Stomach (tissue), 9 donors: ENCODE measurements around the gene DST. TPM values are rescaled to one million over a fixed set of nuclear protein-coding genes. Genes with fewer than 3 reads are reported as not detected.

Experiments used
- DNase-seq, 2 donors: peaks; one replicate each; pipeline versions ENCODE4 v3.0.0 to v3.0.0-alpha.2; 2013 to 2019
- H3K27ac ChIP-seq, 5 donors: fragments of 200-600 bp in 4 of 5; sonication (generic) in 4 of 5; one replicate each; pipeline ENCODE4 v1.5.1; 2013 to 2019; ENCODE audit warnings: mild to moderate bottlenecking in 1 of 5, moderate library complexity in 1 of 5
- H3K27me3 ChIP-seq, 3 donors: fragments of 200-600 bp; sonication (generic); one replicate each; pipeline ENCODE4 v1.5.1; 2017 to 2019; ENCODE audit warnings: mixed run types in 1 of 3
- H3K36me3 ChIP-seq, 4 donors: fragments of 200-600 bp; sonication (generic); 1 replicate in 3 of 4; 2 replicates in 1 of 4; pipeline ENCODE4 v1.5.1; 2016 to 2019
- H3K4me1 ChIP-seq, 4 donors: fragments of 200-600 bp; sonication (generic); one replicate each; pipeline ENCODE4 v1.5.1; 2016 to 2019
- H3K4me3 ChIP-seq, 4 donors: fragments of 200-600 bp; sonication (generic) in 3 of 4; one replicate each; pipeline ENCODE4 v1.5.1; 2016 to 2019; ENCODE audit warnings: mild to moderate bottlenecking in 1 of 4
- H3K9me3 ChIP-seq, 4 donors: fragments of 200-600 bp; sonication (generic); one replicate each; pipeline ENCODE4 v1.5.1; 2016 to 2019
- EP300 ChIP-seq: sonication (generic); formaldehyde crosslinking; IDR thresholded peaks from one replicate; pipeline ENCODE4 v1.6.1; 2017; ENCODE audit warnings: antibody characterized with exemption
- POLR2A ChIP-seq, 4 donors: fragments of 450-650 bp; IDR thresholded peaks; one replicate each; pipeline ENCODE4 v1.6.1; 2016; ENCODE audit warnings: antibody characterized with exemption in 4 of 4, control low read depth in 2 of 4, mild to moderate bottlenecking in 1 of 4, moderate library complexity in 1 of 4
- POLR2AphosphoS5 ChIP-seq, 3 donors: sonication (generic); formaldehyde crosslinking; IDR thresholded peaks; one replicate each; pipeline ENCODE4 v1.6.1; 2016; ENCODE audit warnings: antibody characterized with exemption in 3 of 3
- WGBS, 5 donors: extraction: QIAGEN DNeasy Blood & Tissue Kit in 3 of 5; methylation state at CpG; one replicate each; pipeline versions ENCODE4 v1.1.5 to v1.1.7; 2013 to 2018; 5-methylcytosine and 5-hydroxymethylcytosine counted together
- intact Hi-C: fragments of 100-400 bp; cut with DNase I; formaldehyde crosslinking; loops from one replicate; pipeline ENCODE4 v1.15.1; 2023; ENCODE audit warnings: low total_unique reads
- polyA plus RNA-seq, 3 donors: library from polyadenylated mRNA; stranded (reverse); fragments of 200-250 nt; gene quantifications; one replicate each; pipeline ENCODE4 v1.2.3, GENCODE V29; 2013
- total RNA-seq, 5 donors: library from RNA; depleted of rRNA; stranded (reverse); fragments of >200 nt; gene quantifications; one replicate each; pipeline versions ENCODE4 v1.1.0 to v1.2.3, GENCODE V29; 2014 to 2016
- TF ChIP-seq, protein P1 (sequence below), 7 experiments: fragments of 450-650 bp in 4 of 7; fragments of 200-600 bp in 3 of 7; sonication (generic) in 3 of 7; IDR thresholded peaks; one replicate each; pipeline ENCODE4 v1.5.1; 2016 to 2019; ENCODE audit warnings: antibody characterized with exemption in 7 of 7, control low read depth in 2 of 7, mild to moderate bottlenecking in 1 of 7
- donor health status: healthy with polysubstance abuse.
- donor health status: Bipolar disorder and iron deficiency.
- donor health status: healthy.

DST gene
- total and polyA plus RNA-seq, 8 donors: 16.3 to 623 (median 200) TPM

- Histone ChIP-seq H3K9me3 (no peaks in the 10 kb centered on the region), H3K4me3 (no peak overlapping the region), H3K27me3 (no peaks in the 10 kb centered on the region), H3K36me3 (no peaks in the 10 kb centered on the region), H3K27ac (peak overlapping the region in 1 of 5 donors; percentile 11), H3K4me1 (peaks cover 0 to 79% (median 39%) of the 10 kb centered on the region in 4 donors)
- TF ChIP-seq EP300: no peak
- intact Hi-C loops: no loop called here
- DNase-seq: no peak
- 63 to 87% (median 76%) methylated on average over 1 of the region's 1 CpG for WGBS, 5 donors
Measured at GRCh38 chr6:56687551-56687950, 44.9 kb upstream of the DST start.

DNA sequence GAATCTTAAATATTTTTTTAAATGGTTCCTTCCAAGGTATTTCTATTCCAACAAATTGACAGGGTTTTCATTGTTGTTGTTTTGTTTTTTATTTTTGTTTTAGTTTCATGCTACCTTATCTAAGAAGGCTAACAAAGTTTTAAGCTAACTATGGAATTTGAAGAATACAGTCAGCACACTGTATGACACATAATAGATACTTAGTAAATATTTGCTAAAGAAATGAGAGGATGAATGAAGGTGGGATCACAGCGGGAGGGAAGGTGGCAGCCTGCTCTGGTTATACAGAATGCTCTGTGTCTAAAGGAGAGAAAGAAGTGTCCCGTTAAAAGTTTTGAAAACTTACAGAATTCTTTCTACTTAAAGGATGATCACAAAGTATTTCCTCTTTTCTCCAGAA is 43.7 kb upstream of the DST start:
- H3K4me1 ChIP-seq: peaks cover 0 to 68% (median 36%) of the 10 kb centered on the region in 4 donors
- TF ChIP-seq EP300 (no peak), POLR2A (IDR thresholded peaks at IDR 0.05) (no peak), POLR2AphosphoS5 (IDR thresholded peaks at IDR 0.05) (no peak)
- TF ChIP-seq, protein P1, sequence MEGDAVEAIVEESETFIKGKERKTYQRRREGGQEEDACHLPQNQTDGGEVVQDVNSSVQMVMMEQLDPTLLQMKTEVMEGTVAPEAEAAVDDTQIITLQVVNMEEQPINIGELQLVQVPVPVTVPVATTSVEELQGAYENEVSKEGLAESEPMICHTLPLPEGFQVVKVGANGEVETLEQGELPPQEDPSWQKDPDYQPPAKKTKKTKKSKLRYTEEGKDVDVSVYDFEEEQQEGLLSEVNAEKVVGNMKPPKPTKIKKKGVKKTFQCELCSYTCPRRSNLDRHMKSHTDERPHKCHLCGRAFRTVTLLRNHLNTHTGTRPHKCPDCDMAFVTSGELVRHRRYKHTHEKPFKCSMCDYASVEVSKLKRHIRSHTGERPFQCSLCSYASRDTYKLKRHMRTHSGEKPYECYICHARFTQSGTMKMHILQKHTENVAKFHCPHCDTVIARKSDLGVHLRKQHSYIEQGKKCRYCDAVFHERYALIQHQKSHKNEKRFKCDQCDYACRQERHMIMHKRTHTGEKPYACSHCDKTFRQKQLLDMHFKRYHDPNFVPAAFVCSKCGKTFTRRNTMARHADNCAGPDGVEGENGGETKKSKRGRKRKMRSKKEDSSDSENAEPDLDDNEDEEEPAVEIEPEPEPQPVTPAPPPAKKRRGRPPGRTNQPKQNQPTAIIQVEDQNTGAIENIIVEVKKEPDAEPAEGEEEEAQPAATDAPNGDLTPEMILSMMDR (IDR thresholded peaks at IDR 0.05): no peak
- intact Hi-C loops: no loop called here
- H3K27me3 ChIP-seq: no peaks in the 10 kb centered on the region
- WGBS, 5 donors: 72 to 95% (median 88%) methylated on average over 2 of the region's 2 CpGs
- no peak overlapping the region for H3K4me3 ChIP-seq
- no peak for DNase-seq
- no peaks in the 10 kb centered on the region for H3K9me3 ChIP-seq
- H3K27ac ChIP-seq: no peak overlapping the region
- H3K36me3 ChIP-seq: no peaks in the 10 kb centered on the region

DNA sequence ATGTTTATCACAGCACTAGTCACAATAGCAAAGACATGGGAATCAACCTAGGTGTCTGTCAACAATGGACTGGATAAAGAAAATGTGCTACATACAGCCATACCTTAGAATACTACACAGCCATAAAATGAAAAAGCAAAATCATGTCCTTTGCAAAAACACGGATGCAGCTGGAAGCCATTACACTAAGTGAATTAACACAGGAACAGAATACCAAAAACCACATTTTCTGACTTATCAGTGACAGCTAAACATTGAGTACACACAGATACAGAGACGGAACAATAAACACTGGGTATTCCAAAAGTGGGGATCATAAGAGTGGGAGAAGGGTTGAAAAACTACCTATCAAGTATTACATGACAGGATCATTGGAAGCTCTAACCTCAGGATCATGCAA is 43.3 kb upstream of the DST start:
- DNase-seq: no peak
- Histone ChIP-seq H3K4me3 (no peak overlapping the region), H3K9me3 (no peaks in the 10 kb centered on the region), H3K4me1 (peaks cover 0 to 64% (median 32%) of the 10 kb centered on the region in 4 donors), H3K36me3 (no peaks in the 10 kb centered on the region), H3K27me3 (no peaks in the 10 kb centered on the region), H3K27ac (no peak overlapping the region)
- no peak for TF ChIP-seq POLR2A (IDR thresholded peaks at IDR 0.05)
- no peak for TF ChIP-seq POLR2AphosphoS5 (IDR thresholded peaks at IDR 0.05)
- TF ChIP-seq EP300: no peak
- TF ChIP-seq, protein P1 (IDR thresholded peaks at IDR 0.05): no peak
- WGBS, 5 donors: 73 to 78% (median 77%) methylated on average over 2 of the region's 2 CpGs
- intact Hi-C loops: no loop called here

GRCh38 chr6:56685102-56685733 is 42.5 kb upstream of the DST start:
- Histone ChIP-seq H3K27ac (no peak overlapping the region), H3K4me1 (peaks cover 0 to 57% (median 24%) of the 10 kb centered on the region in 4 donors)
- WGBS, 5 donors: 72 to 91% (median 84%) methylated on average over 8 of the region's 8 CpGs

More at GRCh38 chr6:56685102-56685733, 42.5 kb upstream of the DST start:
- H3K27me3 ChIP-seq: no peaks in the 10 kb centered on the region
- H3K9me3 ChIP-seq: no peaks in the 10 kb centered on the region
- intact Hi-C loops: no loop called here
- no peak for TF ChIP-seq POLR2A (IDR thresholded peaks at IDR 0.05)
- TF ChIP-seq, protein P1 (IDR thresholded peaks at IDR 0.05): no peak
- no peak for TF ChIP-seq POLR2AphosphoS5 (IDR thresholded peaks at IDR 0.05)
- TF ChIP-seq EP300: no peak
- DNase-seq: no peak
- H3K36me3 ChIP-seq: no peaks in the 10 kb centered on the region
- no peak overlapping the region for H3K4me3 ChIP-seq
